HepG2 (cell line): ENCODE measurements around the gene LARP1. TPM values are rescaled to one million over a fixed set of nuclear protein-coding genes. Genes with fewer than 3 reads are reported as not detected.

ENCODE experiments used
- ATM ChIP-seq: fragments of 450-650 bp; IDR thresholded peaks from 2 replicates; pipeline ENCODE4 v1.7.1; 2017; ENCODE audit warnings: mild to moderate bottlenecking, borderline replicate concordance
- BORCS8-MEF2B ChIP-seq: sonication (generic); formaldehyde crosslinking; IDR thresholded peaks from 2 replicates; pipeline ENCODE4 v1.8.0; 2022; ENCODE audit warnings: mild to moderate bottlenecking, missing genetic modification reagents
- E2F2 ChIP-seq: sonication (generic); formaldehyde crosslinking; IDR thresholded peaks from 2 replicates; pipeline ENCODE4 v1.4.0; 2020; ENCODE audit warnings: missing genetic modification reagents, borderline replicate concordance
- HNF4G ChIP-seq, 2 experiments: sonication (generic) in 1 of 2; formaldehyde crosslinking in 1 of 2; IDR thresholded peaks; 2 replicates each; pipeline versions ENCODE4 v1.4.0 to v1.6.1; 2011 to 2020; ENCODE audit warnings: borderline replicate concordance in 2 of 2, low read depth in 2 of 2, mild to moderate bottlenecking in 2 of 2, low read length in 1 of 2, missing genetic modification reagents in 1 of 2, moderate library complexity in 1 of 2
- HNRNPK ChIP-seq: fragments of 200-400 bp; formaldehyde crosslinking; IDR thresholded peaks from 2 replicates; pipeline ENCODE4 v1.6.1; 2018; ENCODE audit warnings: low read length, low read depth, moderate library complexity, mild to moderate bottlenecking; ENCODE audit not compliant: poor library complexity, severe bottlenecking
- ONECUT2 ChIP-seq: sonication (generic); formaldehyde crosslinking; IDR thresholded peaks from 2 replicates; pipeline ENCODE4 v1.4.0; 2020; ENCODE audit warnings: missing genetic modification reagents
- PBX2 ChIP-seq: IDR thresholded peaks from 2 replicates; pipeline ENCODE4 v1.6.1; 2016; ENCODE audit warnings: control low read depth
- PITX1 ChIP-seq: sonication (generic); formaldehyde crosslinking; IDR thresholded peaks from 2 replicates; pipeline ENCODE4 v1.5.1; 2020; ENCODE audit warnings: mild to moderate bottlenecking, missing genetic modification reagents
- SMARCE1 ChIP-seq: fragments of 450-650 bp; IDR thresholded peaks from 2 replicates; pipeline ENCODE4 v1.6.1; 2017; ENCODE audit warnings: borderline replicate concordance
- TBL1XR1 ChIP-seq: fragments of 150-350 bp; IDR thresholded peaks from 2 replicates; pipeline ENCODE4 v1.6.1; 2014; ENCODE audit warnings: borderline replicate concordance, low read length; ENCODE audit not compliant: partially characterized antibody
- UBTF ChIP-seq: sonication (generic); formaldehyde crosslinking; IDR thresholded peaks from 2 replicates; pipeline ENCODE4 v1.4.0; 2020; ENCODE audit warnings: mild to moderate bottlenecking, missing genetic modification reagents
- ZBTB2 ChIP-seq: sonication (generic); formaldehyde crosslinking; IDR thresholded peaks from 2 replicates; pipeline ENCODE4 v1.8.0; 2022; ENCODE audit warnings: low read depth, missing genetic modification reagents
- ZFP36L2 ChIP-seq: sonication (generic); formaldehyde crosslinking; IDR thresholded peaks from 2 replicates; pipeline ENCODE4 v1.4.0; 2020; ENCODE audit warnings: missing genetic modification reagents
- ZNF558 ChIP-seq: sonication (generic); formaldehyde crosslinking; IDR thresholded peaks from 2 replicates; pipeline ENCODE4 v1.9.0; 2022; ENCODE audit warnings: mild to moderate bottlenecking, missing genetic modification reagents, borderline replicate concordance
- ZNF569 ChIP-seq: sonication (generic); formaldehyde crosslinking; IDR thresholded peaks from 2 replicates; pipeline ENCODE4 v1.5.0; 2020; ENCODE audit warnings: mild to moderate bottlenecking, missing genetic modification reagents, moderate library complexity, borderline replicate concordance
- ZNF572 ChIP-seq: sonication (generic); formaldehyde crosslinking; IDR thresholded peaks from 2 replicates; pipeline ENCODE4 v1.5.1; 2020; ENCODE audit warnings: mild to moderate bottlenecking, missing genetic modification reagents
- ZNF672 ChIP-seq: sonication (generic); formaldehyde crosslinking; IDR thresholded peaks from 2 replicates; pipeline ENCODE4 v1.8.1; 2022; ENCODE audit warnings: missing genetic modification reagents
- ZNF746 ChIP-seq: sonication (generic); formaldehyde crosslinking; IDR thresholded peaks from 2 replicates; pipeline ENCODE4 v1.8.0; 2022; ENCODE audit warnings: mild to moderate bottlenecking, missing genetic modification reagents
- ZNF891 ChIP-seq: sonication (generic); formaldehyde crosslinking; IDR thresholded peaks from 2 replicates; pipeline ENCODE4 v1.5.0; 2020; ENCODE audit warnings: mild to moderate bottlenecking, missing genetic modification reagents
- ZSCAN31 ChIP-seq: sonication (generic); formaldehyde crosslinking; IDR thresholded peaks from 2 replicates; pipeline ENCODE4 v1.5.0; 2020; ENCODE audit warnings: low read depth, mild to moderate bottlenecking, missing genetic modification reagents
- polyA plus RNA-seq, 8 experiments: library from polyadenylated mRNA; depleted of rRNA in 3 of 8; stranded (reverse) in 7 of 8; unstranded in 1 of 8; fragments of >200 nt; fragmentation: Illumina TruSeq in 4 of 8; extraction: Trizol in 4 of 8; gene quantifications; 2 replicates each; pipeline versions ENCODE4 v1.2.1 to v1.2.3, GENCODE V29; 2011 to 2016; ENCODE audit warnings: low read depth in 4 of 8, missing spikeins in 1 of 8, mixed read lengths in 1 of 8; ENCODE audit not compliant: insufficient read depth in 1 of 8
- total RNA-seq, 5 experiments: library from RNA; depleted of rRNA; stranded (reverse); fragments of >200 nt; fragmentation: Illumina TruSeq; extraction: Trizol; gene quantifications; 2 replicates each; pipeline ENCODE4 v1.2.3, GENCODE V29; 2016; ENCODE audit warnings: low read depth in 1 of 5
- TF ChIP-seq, protein P1 (sequence below): sonication (generic); formaldehyde crosslinking; IDR thresholded peaks from 2 replicates; pipeline ENCODE4 v1.5.0; 2020; ENCODE audit warnings: missing genetic modification reagents, mild to moderate bottlenecking, borderline replicate concordance

The LARP1 gene
- total and polyA plus RNA-seq, 2 of the 13 experiments (the other 11 are each of a cell fraction or from before 2014, with no cell fraction given): 45.2 to 61.4 TPM

DNA sequence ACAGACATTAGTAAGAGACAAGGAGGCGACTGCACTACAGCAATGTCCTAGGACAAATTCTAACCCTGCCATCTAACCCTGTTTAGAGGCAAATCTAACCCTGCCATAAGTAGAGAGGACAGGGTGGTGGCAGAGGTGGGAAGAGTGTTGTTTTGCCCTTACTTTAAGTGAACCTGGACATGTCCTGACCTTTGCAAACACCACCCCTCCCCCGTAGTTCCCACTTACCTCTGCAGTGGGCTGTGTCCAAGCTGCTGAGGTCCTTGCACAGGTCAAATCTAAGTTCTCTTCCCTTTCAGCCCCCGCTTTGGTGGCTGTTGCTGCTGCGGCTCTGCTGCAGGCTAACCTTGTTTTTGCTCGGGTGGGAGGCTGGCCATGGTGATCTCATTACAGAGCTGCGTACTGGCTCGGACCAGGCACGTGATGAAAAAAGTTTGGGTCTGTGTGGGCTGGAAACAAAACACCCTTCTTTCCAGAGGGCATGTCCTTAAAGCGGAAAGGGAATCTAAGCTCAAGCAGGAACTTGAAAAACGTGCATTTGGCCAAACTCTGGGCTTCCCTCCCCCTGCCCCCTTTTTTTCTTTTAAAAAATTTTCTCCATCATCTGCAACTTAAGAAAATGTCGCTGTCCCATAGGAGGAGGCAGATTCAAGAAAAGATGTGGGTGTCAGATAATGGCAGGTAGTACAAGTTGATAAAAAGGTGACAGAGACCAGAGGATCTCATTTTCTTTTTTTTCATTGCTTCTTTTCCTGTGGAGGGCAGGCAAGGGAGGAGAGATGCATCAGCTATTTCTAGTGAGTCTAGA is 95.3 kb downstream of the LARP1 start, which contains the start of gene FAXDC2 (continued):
- TF ChIP-seq BORCS8-MEF2B (CRISPR knock-in tag) (no peak), E2F2 (no peak), UBTF (0 out of 2 replicates have a peak, but pooled peaks have one; percentile 43), TBL1XR1 (no peak), ZNF746 (CRISPR knock-in tag) (no peak), ZNF569 (CRISPR knock-in tag) (no peak), ZNF672 (CRISPR knock-in tag) (no peak), HNRNPK (no peak), PITX1 (no peak), ZFP36L2 (no peak), ZNF558 (CRISPR knock-in tag) (no peak), ATM (no peak), ZBTB2 (CRISPR knock-in tag) (no peak), ONECUT2 (CRISPR knock-in tag) (no peak), SMARCE1 (no peak), ZNF572 (no peak), HNF4G (IDR thresholded peaks at IDR 0.05; ENCODE audit: borderline replicate concordance, low read depth, low read length) (no peak), HNF4G (CRISPR knock-in tag; IDR thresholded peaks at IDR 0.05; ENCODE audit: borderline replicate concordance, low read depth) (no peak), ZNF891 (CRISPR knock-in tag) (0 out of 2 replicates have a peak, but pooled peaks have one; percentile 40), ZSCAN31 (no peak), PBX2 (no peak)
- TF ChIP-seq, protein P1, sequence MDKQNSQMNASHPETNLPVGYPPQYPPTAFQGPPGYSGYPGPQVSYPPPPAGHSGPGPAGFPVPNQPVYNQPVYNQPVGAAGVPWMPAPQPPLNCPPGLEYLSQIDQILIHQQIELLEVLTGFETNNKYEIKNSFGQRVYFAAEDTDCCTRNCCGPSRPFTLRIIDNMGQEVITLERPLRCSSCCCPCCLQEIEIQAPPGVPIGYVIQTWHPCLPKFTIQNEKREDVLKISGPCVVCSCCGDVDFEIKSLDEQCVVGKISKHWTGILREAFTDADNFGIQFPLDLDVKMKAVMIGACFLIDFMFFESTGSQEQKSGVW (CRISPR knock-in tag): no peak
